Measurements from ENCODE around the gene GRM4.

Gene GRM4

DNA sequence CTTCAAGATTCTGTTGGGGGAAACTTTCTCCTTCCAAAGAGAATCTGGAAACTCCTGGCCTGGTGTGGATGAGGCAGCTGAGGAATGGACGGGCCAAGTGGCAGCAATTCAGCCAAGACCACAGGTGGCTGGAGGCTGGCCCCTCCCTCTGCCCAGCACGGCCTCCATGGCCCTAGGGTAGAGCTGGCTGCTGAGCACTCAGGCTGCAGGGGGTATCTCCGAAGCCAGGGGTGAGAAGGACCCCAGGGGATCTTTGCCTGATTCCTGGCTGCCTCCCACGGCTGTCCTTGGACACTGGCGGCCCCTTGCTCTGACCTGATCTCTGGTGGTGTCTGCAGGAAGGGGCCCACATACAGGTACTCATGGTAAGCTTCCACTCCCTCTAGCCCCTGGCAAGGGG, 39.0 kb downstream of the GRM4 start:
- no peak for DNase-seq (ENCODE audit: low read depth in 2 of 2)

DNA sequence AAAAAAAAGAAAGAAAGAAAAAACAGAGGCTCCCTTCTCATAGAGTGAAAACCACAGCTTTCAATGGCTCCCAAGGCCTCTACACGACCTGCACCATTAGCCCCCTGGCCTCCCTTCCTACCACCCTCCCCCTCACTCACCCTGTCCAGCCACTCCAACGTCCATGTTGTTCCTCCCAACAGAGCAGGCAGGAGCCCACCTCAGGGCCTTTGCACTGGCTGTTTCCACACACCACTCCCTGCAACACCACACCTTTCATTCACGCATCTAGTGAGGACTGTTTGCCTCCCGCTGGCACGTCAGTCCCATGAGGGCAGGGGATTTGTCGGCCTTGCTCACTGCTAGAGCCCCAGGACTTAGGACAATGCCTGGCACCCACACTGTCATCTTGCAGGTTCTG, 39.5 kb downstream of the GRM4 start:
- no peak for DNase-seq (ENCODE audit: low read depth in 2 of 2)

DNA sequence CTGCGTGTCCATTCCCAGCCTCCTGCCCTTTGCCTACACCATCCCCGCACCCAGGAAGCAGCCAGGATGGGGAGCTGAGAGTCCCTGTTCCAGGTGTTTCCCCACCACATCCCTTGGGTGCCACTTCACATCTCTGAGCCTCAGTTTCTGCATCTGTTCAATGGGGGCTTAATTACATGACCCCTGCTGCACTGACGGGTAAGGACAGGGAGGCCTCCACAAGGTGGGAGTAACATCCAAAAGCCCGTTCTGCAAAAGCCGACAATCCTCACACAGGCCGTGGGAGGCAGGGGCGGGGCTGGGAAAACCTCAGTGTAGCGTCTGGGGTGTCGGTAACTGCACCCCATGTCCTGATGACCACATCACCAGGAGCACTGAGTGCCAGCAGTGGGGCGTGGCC, 41.3 kb downstream of the GRM4 start:
- no peak for DNase-seq (ENCODE audit: low read depth in 2 of 2)

DNA sequence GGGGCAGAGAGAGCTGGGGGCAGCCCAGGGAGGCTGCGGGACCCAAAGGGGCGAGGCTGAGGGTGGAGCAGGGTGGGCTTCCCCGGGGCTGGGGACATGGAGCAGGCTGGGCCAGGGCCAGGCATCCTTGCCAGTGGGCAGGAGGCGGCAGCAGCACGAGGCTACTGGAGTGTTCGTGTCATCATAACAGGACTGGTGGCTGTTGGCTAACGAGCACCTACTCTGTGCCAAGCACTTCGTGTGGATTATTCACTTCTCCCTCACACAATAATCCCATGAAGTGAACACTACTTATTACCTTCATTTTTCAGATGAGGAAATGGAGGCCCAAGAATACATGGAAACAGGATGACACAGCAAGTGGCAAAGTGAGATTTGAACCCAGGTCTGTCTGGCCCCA, 41.7 kb downstream of the GRM4 start:
- no peak for DNase-seq (ENCODE audit: low read depth in 2 of 2)

DNA sequence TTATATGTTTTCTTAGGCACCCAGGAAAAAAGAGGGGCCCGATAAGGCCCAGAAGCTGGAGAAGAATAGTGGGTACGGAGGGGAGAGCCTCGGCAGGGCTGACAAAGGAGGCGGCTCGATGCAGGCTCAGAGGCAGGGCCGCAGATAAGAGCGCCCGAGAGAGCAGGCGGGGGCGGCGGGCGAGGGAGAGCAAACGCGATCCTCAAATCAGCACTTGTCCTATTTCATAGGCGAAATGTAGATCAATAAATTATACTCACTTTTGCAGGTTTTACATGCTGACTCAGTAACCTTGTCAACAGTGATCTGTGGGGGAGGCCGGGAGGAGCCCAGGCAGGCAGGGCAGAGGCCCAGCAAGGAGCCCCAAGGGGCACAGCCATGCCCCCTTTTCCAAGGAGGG, 42.6 kb downstream of the GRM4 start:
- no peak for DNase-seq (ENCODE audit: low read depth in 2 of 2)

DNA sequence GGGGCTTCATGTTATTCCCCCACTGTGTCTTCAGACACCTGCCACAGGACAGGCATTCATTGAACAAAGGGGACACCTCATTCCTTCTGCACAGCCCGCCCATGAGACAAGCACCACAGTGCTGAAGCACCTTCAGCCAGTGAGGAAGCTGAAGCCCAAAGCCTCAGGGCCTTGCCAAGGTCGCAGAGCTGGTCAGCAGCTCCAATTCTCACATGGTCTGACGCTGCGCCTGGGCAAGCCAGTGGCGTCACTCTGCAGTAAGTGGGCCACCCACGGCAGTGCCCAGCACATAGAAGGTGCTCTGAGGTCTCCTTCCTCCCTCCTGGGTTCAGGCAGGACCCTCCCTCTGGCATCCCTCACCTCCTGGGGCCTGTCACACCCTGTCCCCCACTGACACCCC, 43.2 kb downstream of the GRM4 start:
- DNase-seq (ENCODE audit: low read depth in 2 of 2), result no peak

DNA sequence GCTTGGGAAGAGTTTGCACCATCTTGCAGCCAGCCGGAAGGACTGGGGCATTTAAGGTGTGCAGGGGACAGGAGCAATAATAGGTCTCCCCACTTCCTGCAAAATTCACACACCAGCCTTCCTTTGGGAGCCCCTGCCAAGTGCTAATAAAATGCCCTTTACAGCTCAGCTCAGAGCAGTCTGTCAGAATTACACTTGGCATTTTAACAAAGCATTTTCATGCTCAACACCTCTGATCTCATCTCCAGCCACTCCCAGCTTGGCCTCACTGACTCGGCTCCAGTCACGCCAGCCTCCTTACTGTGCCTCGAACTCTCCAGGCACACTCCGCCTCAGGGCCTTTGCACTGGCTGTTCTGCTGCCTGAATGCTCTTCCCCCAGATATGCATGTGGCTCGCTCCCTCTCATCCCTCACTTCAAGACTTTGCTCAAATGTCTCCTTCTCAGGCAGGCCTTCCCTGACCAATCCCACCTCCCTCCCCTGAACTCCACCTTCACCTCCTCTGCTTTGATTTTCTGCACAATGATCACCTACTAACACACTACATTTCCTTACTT, 43.7 kb downstream of the GRM4 start:
- DNase-seq (ENCODE audit: low read depth in 2 of 2), result no peak

DNA sequence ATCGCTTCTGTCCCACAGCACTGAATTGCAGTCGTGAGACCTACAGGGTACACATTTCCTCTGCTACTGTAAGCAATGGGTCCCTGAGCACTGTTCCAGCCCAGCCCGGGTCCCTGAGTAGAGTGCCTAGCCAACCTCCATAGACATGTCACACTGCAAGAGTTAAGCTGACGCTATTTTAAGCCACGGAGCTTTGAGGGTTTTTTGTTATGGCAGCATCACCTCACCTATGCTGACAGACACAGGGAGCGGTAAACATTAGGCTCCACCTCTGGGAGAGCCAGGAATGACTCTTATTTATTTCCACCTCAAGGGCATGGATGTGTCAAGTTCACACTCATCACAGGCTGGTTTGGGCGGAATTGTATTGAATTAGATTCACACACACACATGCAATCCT, 45.1 kb downstream of the GRM4 start:
- no peak for DNase-seq (ENCODE audit: low read depth in 2 of 2)

DNA sequence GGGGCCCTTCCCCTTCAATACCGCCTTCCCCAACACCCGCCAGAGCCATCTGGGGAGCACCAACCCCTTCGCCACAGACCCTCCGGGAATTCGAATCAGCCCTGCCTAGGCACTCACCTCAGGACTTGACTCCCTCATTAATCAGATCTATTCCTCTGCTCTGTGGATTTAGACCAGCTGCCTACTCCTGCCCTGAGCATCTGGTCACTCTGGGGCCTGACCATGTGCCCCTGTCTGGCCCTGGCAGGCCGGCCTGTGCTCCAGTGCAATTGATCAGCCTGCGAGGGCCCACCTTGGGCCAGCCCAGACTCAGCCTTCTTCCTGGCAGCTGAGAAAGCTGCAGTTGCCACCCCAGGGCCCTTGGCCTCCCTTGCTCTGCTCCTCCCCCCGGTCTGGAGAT, 46.0 kb downstream of the GRM4 start:
- DNase-seq (ENCODE audit: low read depth in 2 of 2), result no peak

DNA sequence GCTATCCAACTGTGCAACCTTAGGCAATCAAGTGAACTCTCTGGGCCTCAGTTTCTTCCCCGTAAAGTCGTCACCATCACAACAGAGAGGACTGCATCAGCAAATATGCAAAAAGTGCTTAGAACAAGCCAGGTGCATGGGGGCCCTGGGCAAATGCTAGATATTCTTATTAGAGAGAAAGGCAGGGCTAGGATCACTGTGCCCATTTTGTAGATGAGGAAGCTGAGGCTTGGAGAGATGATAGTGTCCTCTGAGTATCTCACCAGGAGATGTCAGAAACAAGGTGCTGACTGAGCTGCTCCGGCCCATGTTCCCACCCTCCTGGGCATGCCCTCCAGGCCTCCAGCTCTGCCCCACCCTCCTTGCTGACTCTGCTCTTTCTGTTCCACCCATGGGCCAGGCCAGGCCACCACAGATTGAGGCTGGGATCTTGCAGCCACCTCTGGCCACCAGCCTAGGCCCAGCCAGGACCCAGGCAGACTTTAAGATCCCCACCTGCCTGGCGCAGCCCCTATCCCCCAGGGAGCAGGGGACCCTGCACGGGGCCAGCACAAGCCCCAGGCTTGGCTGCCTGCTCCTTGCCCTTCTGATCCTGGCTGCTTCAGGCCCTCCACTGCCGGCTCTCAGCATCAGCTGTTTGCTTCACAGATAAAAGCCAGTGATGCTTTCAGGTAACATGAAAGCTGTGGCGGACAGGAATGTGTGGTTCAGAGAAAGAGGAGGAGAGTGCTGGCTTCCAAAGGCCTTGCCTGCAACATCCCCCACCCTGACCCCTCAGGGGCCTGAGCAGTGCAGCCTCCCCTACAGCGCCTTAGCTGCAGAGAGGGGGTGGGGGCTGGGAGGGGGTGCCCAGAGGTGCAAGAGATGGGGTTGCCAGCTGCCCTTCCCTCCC, 47.6 kb downstream of the GRM4 start:
- DNase-seq (ENCODE audit: low read depth in 2 of 2), result no peak

DNA sequence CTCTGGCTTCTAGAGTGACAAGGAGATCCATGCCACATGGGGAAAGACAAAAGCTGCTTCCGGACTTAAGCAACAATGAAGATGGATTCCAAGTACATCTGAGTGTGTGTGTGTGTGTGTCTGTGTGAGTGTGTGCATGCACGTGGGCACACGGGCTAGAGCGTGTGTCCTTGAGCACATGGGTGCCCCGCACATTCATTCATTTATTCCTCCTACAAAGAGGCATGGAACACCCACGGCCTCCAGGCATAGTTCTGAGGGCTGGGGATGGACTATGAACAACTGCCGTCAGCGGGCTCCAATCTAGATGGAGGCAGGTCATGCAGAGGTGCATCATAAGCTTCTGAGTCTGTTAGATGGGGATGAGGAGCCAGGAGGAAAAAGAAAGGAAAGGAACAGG, 49.1 kb downstream of the GRM4 start:
- DNase-seq (ENCODE audit: low read depth in 2 of 2), result no peak

DNA sequence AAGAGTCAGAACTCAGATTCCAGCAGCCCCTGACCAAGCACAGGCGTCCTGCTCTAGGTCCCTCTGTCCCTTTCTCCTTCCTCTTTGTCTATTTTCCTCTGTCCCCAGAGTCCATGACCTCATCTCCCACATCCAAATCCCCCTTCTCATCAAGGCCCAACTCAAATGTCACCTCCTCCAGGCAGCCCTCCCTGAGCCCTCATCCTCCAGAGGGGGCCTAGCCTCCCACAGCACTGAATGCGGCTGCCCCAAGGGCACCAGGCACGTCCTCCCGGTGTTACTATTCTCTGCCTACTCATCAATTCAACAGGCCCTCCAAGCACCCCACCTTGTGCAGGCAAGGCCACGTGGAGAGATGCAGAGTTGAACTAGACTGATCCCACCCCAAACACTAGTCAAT, 49.7 kb downstream of the GRM4 start:
- DNase-seq (ENCODE audit: low read depth in 2 of 2), result no peak

DNA sequence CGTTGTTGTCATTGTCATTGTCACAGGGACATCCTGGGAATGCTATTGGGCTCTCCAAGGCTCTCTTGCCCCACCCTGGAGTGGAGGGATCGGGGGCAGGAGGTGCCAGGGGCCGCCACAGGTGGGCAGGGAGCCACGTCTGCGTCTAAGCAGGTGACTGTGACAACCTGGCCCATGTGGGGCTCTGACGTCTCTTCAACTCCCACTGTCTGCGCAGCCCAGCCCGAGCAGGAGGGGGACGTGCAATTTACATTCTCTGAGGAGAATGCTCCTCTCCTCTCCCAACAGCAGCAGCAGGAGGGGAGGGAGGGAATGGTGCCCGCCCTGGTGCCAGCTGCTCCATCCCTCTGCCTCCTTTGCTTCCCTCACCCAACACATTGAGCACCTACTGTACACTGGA, 50.1 kb downstream of the GRM4 start:
- no peak for DNase-seq (ENCODE audit: low read depth in 2 of 2)

DNA sequence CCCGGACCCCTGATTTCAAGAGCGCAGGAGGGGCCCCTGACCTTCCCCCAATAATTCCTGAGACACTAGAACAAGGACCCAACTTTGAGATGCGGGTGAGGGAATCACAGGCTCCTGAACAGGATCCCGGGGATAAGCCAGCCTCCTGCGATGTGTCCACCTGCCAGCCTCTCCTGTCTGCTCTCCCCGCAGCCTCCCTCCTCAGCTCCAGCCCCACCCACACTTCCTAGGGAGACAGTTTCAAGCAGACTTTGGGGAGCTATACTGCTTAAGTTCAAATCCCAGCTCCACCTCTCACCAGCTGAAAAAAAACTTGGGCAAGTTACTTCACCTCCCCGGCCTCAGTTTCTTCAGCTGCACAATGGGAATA, 50.8 kb downstream of the GRM4 start:
- DNase-seq (ENCODE audit: low read depth in 2 of 2), result no peak

DNA sequence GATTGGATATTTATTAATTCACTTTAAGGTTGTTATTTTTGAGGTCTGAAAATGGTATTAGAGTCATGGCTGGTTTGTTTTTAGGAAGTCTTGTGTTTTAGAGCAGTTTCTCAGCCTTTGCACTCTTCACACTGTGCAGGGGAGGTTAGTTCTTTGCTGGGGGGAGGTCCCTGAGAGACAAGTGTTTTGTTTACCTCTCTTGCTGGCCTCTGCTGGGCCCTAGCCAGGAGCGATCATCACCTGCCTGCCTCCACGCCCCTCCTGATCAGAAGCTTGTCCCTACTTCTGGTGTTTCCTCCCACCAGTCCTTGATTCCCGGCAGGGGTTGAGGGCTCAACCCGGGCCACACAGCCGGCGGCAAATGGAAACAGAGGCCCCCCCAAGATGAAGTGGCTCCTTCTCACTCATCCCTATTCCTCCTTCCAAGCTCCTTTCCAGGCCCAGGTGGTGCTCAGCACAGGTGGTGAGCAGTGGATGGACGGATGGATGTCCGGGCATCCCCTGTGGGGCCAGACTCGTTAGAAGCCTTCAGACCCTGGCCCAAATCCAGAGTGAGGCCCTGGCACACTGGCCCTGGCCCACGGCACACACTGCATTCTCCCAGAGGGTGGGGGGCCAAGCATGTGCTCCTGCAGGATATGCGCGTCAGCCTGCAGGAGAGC, 51.3 kb downstream of the GRM4 start:
- DNase-seq (ENCODE audit: low read depth in 2 of 2), result no peak

DNA sequence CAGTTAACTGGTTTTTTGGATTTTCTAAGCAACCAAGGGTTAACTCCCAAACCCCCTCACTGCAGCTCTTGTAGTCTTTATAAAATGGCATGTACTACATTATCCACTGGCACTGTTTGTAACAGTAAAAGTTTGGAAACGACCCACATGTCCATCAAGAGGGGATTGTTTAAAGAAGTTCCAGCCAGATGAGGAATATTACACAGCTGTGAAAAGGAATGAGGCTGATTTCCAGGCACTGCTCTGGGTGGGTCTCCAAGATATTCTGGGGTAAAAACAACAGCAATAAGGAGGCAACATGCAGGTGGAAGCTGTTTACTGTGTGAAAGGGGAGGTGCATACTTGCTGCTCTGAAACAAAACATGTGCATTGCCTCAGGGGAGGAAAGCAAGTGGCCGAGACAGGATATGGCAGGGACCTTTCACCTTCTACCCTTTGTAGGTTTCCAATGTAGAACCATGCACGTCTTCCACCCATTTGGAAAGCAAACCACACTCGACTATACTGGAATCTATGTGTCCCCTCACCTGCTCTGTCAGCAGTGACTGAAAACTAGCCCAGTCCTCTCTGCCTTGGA, 51.9 kb downstream of the GRM4 start:
- no peak for DNase-seq (ENCODE audit: low read depth in 2 of 2)

DNA sequence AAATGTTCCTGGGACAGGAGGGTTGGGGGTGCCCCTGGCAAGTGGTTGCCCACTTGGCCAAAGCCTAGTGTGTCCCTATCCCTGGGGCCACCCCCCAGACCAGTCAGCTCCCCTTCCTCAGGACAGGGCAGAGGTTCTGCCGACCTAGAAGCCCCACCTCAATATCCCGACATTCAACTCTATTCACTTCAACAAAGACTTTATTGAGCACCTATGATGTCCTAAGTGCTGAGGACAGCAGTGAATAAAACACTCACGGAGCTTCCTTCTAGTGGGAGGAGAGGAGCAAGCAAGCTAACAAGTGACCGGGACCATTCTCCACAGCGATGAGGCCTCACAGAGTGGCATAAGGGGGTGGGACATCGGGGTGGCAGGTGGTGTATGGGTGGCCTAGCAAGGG, 52.7 kb downstream of the GRM4 start:
- no peak for DNase-seq (ENCODE audit: low read depth in 2 of 2)

DNA sequence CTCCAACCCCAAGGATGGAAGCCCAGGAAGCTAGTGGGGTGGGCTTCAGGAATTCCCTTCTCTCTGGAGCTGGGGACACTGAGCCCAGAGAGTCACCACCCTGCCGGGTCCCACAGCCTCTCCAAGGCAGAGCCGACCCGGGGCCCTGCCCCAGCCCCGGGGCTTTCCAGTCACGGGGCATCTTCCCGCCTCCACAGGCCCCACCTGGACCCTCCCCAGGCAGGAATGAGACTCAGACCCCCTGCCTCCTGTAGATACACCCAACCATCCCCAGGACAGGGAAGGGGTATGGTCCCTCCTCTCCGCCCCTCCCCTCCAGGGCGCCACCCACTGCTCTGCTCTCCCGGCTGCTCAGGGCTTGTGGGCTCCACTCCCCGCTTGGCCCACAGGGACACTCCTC, 53.3 kb downstream of the GRM4 start:
- no peak for DNase-seq (ENCODE audit: low read depth in 2 of 2)

DNA sequence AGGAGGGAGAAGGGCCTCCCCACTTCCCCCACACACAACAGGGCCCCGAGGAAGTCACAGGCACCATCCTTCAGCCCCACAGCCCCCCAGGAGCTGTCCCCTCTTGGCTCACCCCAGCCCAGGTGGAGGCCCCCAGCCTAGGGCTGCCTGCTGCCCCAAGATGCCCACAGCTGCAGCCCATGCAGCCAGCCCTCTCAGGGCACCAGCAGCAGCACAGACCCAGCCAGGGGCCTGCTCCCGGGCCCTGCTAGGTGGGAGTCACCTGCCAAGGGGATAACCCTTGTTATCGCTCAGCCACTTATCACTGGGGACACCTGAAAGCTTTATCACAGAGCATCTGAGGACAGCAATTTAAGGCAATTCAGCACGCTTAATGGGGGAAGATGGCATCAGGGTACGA, 55.0 kb downstream of the GRM4 start:
- no peak for DNase-seq (ENCODE audit: low read depth in 2 of 2)

DNA sequence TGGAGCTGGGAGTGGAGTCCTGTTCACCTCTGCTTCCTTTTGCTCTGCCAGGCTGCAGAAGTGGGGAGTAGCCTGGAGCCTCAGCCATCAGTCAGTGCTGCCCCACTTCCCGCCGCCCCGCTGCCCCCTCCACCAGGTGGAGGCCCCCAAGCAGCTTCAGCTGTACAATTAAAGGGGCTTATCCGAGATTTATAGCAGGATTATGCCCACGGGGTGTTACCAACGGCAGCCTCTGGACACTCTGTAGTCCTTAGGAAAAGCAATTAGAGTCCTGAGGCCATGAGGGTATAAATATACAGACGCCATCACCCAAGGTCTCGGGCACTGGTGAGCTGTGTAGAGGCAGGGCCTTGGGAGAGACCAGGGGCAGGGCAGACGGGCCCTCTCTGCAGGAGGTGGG, 55.4 kb downstream of the GRM4 start:
- no peak for DNase-seq (ENCODE audit: low read depth in 2 of 2)

DNA sequence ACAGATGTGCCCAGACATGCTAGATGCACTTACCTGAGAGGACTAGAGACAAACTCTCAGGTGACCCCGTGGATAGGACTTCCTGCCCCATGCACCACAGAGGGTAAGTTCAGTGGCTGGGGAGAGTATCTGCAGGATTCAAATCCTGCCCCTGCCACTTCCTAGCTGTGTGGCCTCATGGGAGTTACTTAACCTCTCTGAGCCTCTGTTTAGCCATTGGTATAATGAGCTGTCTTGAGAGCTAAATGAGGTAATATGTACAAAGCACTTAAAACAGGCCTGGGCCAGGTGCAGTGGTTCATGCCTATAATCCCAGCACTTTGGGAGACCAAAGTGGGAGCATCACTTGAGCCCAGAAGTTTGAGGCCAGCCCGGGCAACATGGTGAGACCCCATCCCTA, 59.3 kb downstream of the GRM4 start:
- no peak for DNase-seq (ENCODE audit: low read depth in 2 of 2)

DNA sequence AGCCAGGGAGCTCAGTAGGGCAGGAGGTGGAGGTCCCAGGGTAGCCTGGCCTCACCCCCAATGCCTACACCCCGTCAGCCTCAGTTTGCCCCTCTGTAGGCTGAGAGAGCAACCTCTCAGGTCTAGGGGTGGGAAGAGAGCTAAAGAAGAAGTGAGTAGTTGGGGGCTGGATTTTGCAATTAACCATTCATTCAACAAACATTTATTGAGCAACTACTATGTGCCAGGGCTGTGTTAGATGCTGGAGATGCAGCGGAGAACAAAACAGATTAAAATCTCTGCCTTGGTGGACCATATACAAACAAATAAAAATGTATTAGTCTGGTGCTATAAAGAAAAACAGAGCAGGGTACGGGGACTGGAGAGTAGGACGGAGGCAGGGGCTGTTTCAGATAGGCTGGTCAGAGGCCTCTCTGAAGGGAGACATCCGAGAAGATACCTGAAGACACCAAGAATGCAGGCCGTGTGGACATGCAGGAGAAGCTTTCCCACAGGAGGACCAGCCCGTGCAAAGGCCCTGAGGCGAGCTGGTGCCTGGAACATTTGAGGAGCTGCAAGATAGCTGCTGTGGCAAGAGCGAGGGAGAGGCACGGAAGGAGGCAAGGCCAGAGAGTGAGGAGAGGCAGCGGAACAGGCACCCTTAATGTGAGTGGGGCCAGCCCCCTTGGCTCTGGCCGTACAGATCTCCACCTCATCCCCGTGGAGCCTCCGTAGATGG, 60.3 kb downstream of the GRM4 start:
- DNase-seq (ENCODE audit: low read depth in 2 of 2), result no peak
